Subcutaneous abdominal adipose tissue (tissue), 5 donors: ENCODE results near the gene SAFB.
A peak's percentile ranks its signal among the peaks of the same experiment; 100 is the strongest.

Experiments used
- H3K27ac ChIP-seq: one replicate; pipeline ENCODE4 v1.7.0; 2013; ENCODE audit warnings: low read depth, mild to moderate bottlenecking, inconsistent platforms, low read length, moderate library complexity
- H3K27me3 ChIP-seq, 5 donors: one replicate each; pipeline ENCODE4 v1.7.0; 2013; ENCODE audit warnings: low read length in 5 of 5, inconsistent platforms in 1 of 5; ENCODE audit not compliant: control insufficient read depth in 5 of 5, insufficient read depth in 4 of 5
- H3K36me3 ChIP-seq, 5 donors: one replicate each; pipeline ENCODE4 v1.7.0; 2013; ENCODE audit warnings: low read length in 5 of 5; ENCODE audit not compliant: control insufficient read depth in 5 of 5, insufficient read depth in 5 of 5
- H3K4me1 ChIP-seq, 5 donors: one replicate each; pipeline ENCODE4 v1.7.0; 2013; ENCODE audit warnings: low read length in 5 of 5, mild to moderate bottlenecking in 3 of 5, moderate library complexity in 1 of 5; ENCODE audit not compliant: control insufficient read depth in 5 of 5, insufficient read depth in 5 of 5
- H3K4me3 ChIP-seq, 5 donors: one replicate each; pipeline ENCODE4 v1.7.0; 2013; ENCODE audit warnings: low read length in 5 of 5, low read depth in 1 of 5
- H3K9ac ChIP-seq, 5 donors: one replicate each; pipeline ENCODE4 v1.7.0; 2013; ENCODE audit warnings: low read length in 5 of 5, mild to moderate bottlenecking in 4 of 5, moderate library complexity in 3 of 5
- H3K9me3 ChIP-seq, 5 donors: one replicate each; pipeline ENCODE4 v1.7.0; 2013; ENCODE audit warnings: low read length in 5 of 5; ENCODE audit not compliant: control insufficient read depth in 5 of 5
- donor health status: healthy.
- donor health status: healthy.
- donor health status: healthy.
- donor health status: healthy.
- donor health status: healthy.

Gene SAFB

GRCh38 chr19:5641171-5641570, 18.3 kb downstream of the SAFB start:
- Histone ChIP-seq H3K4me1 (peaks cover 0 to 8% (median 5%) of the 10 kb centered on the region in 5 donors), H3K27me3 (no peaks in the 10 kb centered on the region), H3K4me3 (no peak overlapping the region), H3K9ac (no peak overlapping the region), H3K9me3 (no peaks in the 10 kb centered on the region), H3K27ac (no peak overlapping the region), H3K36me3 (peaks cover 13 to 47% (median 41%) of the 10 kb centered on the region in 5 donors)

- Histone ChIP-seq H3K27ac (no peak overlapping the region), H3K36me3 (peaks cover 13 to 57% (median 51%) of the 10 kb centered on the region in 5 donors), H3K27me3 (no peaks in the 10 kb centered on the region), H3K4me3 (no peak overlapping the region), H3K9me3 (no peaks in the 10 kb centered on the region), H3K4me1 (peaks cover 0 to 8% (median 5%) of the 10 kb centered on the region in 5 donors), H3K9ac (no peak overlapping the region)
Measured at GRCh38 chr19:5642204-5642603, 19.3 kb downstream of the SAFB start.

GRCh38 chr19:5643060-5643459, 20.2 kb downstream of the SAFB start:
- Histone ChIP-seq H3K36me3 (peaks cover 17 to 63% (median 60%) of the 10 kb centered on the region in 5 donors), H3K4me3 (no peak overlapping the region), H3K9ac (no peak overlapping the region), H3K27ac (no peak overlapping the region), H3K27me3 (no peaks in the 10 kb centered on the region), H3K9me3 (no peaks in the 10 kb centered on the region), H3K4me1 (peaks cover 0 to 3% (median 1%) of the 10 kb centered on the region in 5 donors)

GRCh38 chr19:5644037-5644436, 21.2 kb downstream of the SAFB start:
- Histone ChIP-seq H3K36me3 (peaks cover 22 to 69% (median 65%) of the 10 kb centered on the region in 5 donors), H3K4me1 (peaks cover 0 to 3% (median 0%) of the 10 kb centered on the region in 5 donors), H3K4me3 (no peak overlapping the region), H3K27ac (no peak overlapping the region), H3K27me3 (no peaks in the 10 kb centered on the region), H3K9me3 (no peaks in the 10 kb centered on the region), H3K9ac (peak overlapping the region in 1 of 5 donors; percentile 14)

- H3K9ac ChIP-seq = no peak overlapping the region
- peaks cover 29 to 79% (median 72%) of the 10 kb centered on the region in 5 donors for H3K36me3 ChIP-seq
- H3K4me1 ChIP-seq = peaks cover 0 to 3% (median 0%) of the 10 kb centered on the region in 5 donors
- no peak overlapping the region for H3K4me3 ChIP-seq
- H3K27ac ChIP-seq = no peak overlapping the region
- H3K9me3 ChIP-seq = no peaks in the 10 kb centered on the region
- no peaks in the 10 kb centered on the region for H3K27me3 ChIP-seq
Measured at GRCh38 chr19:5645409-5645808, 22.5 kb downstream of the SAFB start.

- Histone ChIP-seq H3K27me3 (no peaks in the 10 kb centered on the region), H3K4me1 (peaks cover 0 to 3% (median 0%) of the 10 kb centered on the region in 5 donors), H3K4me3 (no peak overlapping the region), H3K27ac (no peak overlapping the region), H3K9me3 (no peaks in the 10 kb centered on the region), H3K36me3 (peaks cover 27 to 86% (median 79%) of the 10 kb centered on the region in 5 donors), H3K9ac (no peak overlapping the region)
Measured at GRCh38 chr19:5646703-5647102, 23.8 kb downstream of the SAFB start.

- Histone ChIP-seq H3K4me1 (no peaks in the 10 kb centered on the region), H3K36me3 (peaks cover 22 to 87% (median 82%) of the 10 kb centered on the region in 5 donors), H3K9ac (no peak overlapping the region), H3K4me3 (no peak overlapping the region), H3K9me3 (no peaks in the 10 kb centered on the region), H3K27ac (no peak overlapping the region), H3K27me3 (no peaks in the 10 kb centered on the region)
Measured at GRCh38 chr19:5648464-5648863, 25.6 kb downstream of the SAFB start.

- no peaks in the 10 kb centered on the region for H3K9me3 ChIP-seq
- H3K36me3 ChIP-seq = peaks cover 21 to 88% (median 83%) of the 10 kb centered on the region in 5 donors
- H3K27me3 ChIP-seq = no peaks in the 10 kb centered on the region
- H3K4me1 ChIP-seq = peaks cover 0 to 8% (median 4%) of the 10 kb centered on the region in 5 donors
- H3K27ac ChIP-seq = no peak overlapping the region
- no peak overlapping the region for H3K9ac ChIP-seq
- no peak overlapping the region for H3K4me3 ChIP-seq
Measured at GRCh38 chr19:5651361-5651760, 28.5 kb downstream of the SAFB start.

- no peak overlapping the region for H3K4me3 ChIP-seq
- H3K27ac ChIP-seq = no peak overlapping the region
- no peaks in the 10 kb centered on the region for H3K27me3 ChIP-seq
- peaks cover 0 to 8% (median 4%) of the 10 kb centered on the region in 5 donors for H3K4me1 ChIP-seq
- H3K9me3 ChIP-seq = no peaks in the 10 kb centered on the region
- H3K9ac ChIP-seq = no peak overlapping the region
- H3K36me3 ChIP-seq = peaks cover 23 to 86% (median 80%) of the 10 kb centered on the region in 5 donors
Measured at GRCh38 chr19:5652261-5652660, 29.4 kb downstream of the SAFB start.

- no peak overlapping the region for H3K27ac ChIP-seq
- no peak overlapping the region for H3K9ac ChIP-seq
- no peak overlapping the region for H3K4me3 ChIP-seq
- peaks cover 0 to 8% (median 4%) of the 10 kb centered on the region in 5 donors for H3K4me1 ChIP-seq
- no peaks in the 10 kb centered on the region for H3K9me3 ChIP-seq
- no peaks in the 10 kb centered on the region for H3K27me3 ChIP-seq
- H3K36me3 ChIP-seq = peaks cover 12 to 93% (median 83%) of the 10 kb centered on the region in 5 donors
Measured at GRCh38 chr19:5654931-5655330, 32.0 kb downstream of the SAFB start.
